ENCODE results near the gene PLD3. TPM values are rescaled to one million over a fixed set of nuclear protein-coding genes. Genes with fewer than 3 reads are reported as not detected.
A peak's percentile ranks its signal among the peaks of the same experiment; 100 is the strongest.

PLD3 gene
- total RNA-seq, 1 donor from 2014 or later, result 1,227 TPM

DNA sequence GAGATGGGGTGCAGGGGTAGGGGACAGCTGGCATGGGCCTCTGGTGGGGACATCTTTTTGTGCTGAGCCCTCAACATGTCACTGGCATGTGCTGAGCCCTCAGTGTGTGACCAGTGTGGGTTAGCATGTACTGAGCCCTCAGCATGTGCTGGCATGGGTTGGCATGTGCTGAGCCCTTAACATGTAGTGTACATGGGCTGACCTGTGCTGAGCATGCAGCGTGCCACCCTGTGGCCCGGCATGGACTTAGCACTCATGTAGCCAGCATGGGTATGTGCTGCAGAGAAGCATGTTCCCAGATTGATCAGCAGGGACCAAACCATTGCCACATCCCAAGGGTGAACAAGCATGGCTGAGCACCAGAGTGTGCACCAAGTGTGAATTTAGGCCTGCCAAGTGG lies 30.0 kb downstream of the PLD3 start:
- DNase-seq, result no peak
- no peaks in the 10 kb centered on the region for H3K36me3 Mint-ChIP-seq (ENCODE audit: unreplicated experiment)
- H3K27me3 Mint-ChIP-seq (ENCODE audit: unreplicated experiment), result peaks cover 19% of the 10 kb centered on the region
- H3K4me1 Mint-ChIP-seq (ENCODE audit: low read depth, unreplicated experiment), result peaks cover 2% of the 10 kb centered on the region
- peaks cover 10% of the 10 kb centered on the region for H3K9me3 Mint-ChIP-seq (ENCODE audit: unreplicated experiment)
- TF ChIP-seq, protein P1, sequence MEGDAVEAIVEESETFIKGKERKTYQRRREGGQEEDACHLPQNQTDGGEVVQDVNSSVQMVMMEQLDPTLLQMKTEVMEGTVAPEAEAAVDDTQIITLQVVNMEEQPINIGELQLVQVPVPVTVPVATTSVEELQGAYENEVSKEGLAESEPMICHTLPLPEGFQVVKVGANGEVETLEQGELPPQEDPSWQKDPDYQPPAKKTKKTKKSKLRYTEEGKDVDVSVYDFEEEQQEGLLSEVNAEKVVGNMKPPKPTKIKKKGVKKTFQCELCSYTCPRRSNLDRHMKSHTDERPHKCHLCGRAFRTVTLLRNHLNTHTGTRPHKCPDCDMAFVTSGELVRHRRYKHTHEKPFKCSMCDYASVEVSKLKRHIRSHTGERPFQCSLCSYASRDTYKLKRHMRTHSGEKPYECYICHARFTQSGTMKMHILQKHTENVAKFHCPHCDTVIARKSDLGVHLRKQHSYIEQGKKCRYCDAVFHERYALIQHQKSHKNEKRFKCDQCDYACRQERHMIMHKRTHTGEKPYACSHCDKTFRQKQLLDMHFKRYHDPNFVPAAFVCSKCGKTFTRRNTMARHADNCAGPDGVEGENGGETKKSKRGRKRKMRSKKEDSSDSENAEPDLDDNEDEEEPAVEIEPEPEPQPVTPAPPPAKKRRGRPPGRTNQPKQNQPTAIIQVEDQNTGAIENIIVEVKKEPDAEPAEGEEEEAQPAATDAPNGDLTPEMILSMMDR (IDR thresholded peaks at IDR 0.05; ENCODE audit: partially characterized antibody, unreplicated experiment), result no peak
- H3K4me3 Mint-ChIP-seq (ENCODE audit: unreplicated experiment), result no peak overlapping the region
- no peak overlapping the region for H3K27ac Mint-ChIP-seq (ENCODE audit: unreplicated experiment)

GRCh38 chr19:40379446-40380198 lies 31.1 kb downstream of the PLD3 start:
- Mint-ChIP-seq H3K27ac (ENCODE audit: unreplicated experiment) (no peak overlapping the region), H3K9me3 (ENCODE audit: unreplicated experiment) (peaks cover 11% of the 10 kb centered on the region), H3K36me3 (ENCODE audit: unreplicated experiment) (no peaks in the 10 kb centered on the region), H3K4me1 (ENCODE audit: low read depth, unreplicated experiment) (peaks cover 1% of the 10 kb centered on the region), H3K27me3 (ENCODE audit: unreplicated experiment) (peaks cover 21% of the 10 kb centered on the region), H3K4me3 (ENCODE audit: unreplicated experiment) (no peak overlapping the region)
- TF ChIP-seq, protein P1 (IDR thresholded peaks at IDR 0.05; ENCODE audit: partially characterized antibody, unreplicated experiment), result no peak
- DNase-seq, result no peak

DNA sequence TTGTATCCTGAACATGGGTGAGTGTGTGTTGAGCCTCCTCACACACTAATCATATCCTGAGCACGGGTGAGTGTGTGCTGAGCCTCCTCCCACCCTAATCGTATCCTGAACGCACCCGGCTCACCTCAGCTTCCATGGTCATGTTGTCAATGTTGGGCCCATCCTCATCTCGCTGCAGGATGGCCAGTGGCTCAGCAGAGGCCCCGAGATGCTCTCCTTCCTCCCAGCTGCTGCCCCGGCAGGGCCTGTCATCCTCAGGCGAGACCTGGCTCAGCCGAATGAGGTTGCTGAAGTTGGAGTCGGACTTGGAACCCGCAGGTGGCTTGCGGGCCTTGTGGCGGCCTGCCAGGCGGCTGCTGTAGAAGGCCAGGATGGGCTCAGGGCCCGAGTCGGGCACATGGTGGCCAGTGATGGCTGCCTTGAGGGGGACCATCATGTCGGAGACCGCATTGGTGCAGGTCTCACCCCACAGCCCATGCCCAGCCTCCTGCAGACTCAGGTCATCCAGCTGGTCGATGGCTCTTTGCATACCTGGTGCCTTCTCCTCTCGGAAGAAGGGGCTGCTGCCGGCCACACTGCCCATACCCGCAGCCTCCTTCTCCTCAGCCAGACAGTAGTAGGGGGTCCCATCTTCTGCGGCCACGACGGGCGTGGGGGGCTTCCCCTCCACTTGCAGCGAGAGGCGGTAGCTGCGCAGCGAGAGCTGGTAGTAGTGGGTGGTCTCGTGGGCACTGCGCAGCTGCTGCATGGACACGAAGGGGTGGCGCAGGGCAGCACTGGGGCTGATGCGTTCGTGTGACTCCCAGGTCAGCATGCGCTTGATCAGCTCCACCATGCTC lies 31.9 kb downstream of the PLD3 start:
- H3K9me3 Mint-ChIP-seq (ENCODE audit: unreplicated experiment), result peaks cover 13% of the 10 kb centered on the region
- H3K4me3 Mint-ChIP-seq (ENCODE audit: unreplicated experiment), result no peak overlapping the region
- no peaks in the 10 kb centered on the region for H3K36me3 Mint-ChIP-seq (ENCODE audit: unreplicated experiment)
- no peak for DNase-seq
- H3K4me1 Mint-ChIP-seq (ENCODE audit: low read depth, unreplicated experiment), result no peaks in the 10 kb centered on the region
- peaks cover 16% of the 10 kb centered on the region for H3K27me3 Mint-ChIP-seq (ENCODE audit: unreplicated experiment)
- no peak overlapping the region for H3K27ac Mint-ChIP-seq (ENCODE audit: unreplicated experiment)
- TF ChIP-seq, protein P1 (IDR thresholded peaks at IDR 0.05; ENCODE audit: partially characterized antibody, unreplicated experiment), result no peak

- Mint-ChIP-seq H3K27ac (ENCODE audit: unreplicated experiment) (peak overlapping the region; percentile 38), H3K4me1 (ENCODE audit: low read depth, unreplicated experiment) (no peaks in the 10 kb centered on the region), H3K9me3 (ENCODE audit: unreplicated experiment) (peaks cover 13% of the 10 kb centered on the region), H3K36me3 (ENCODE audit: unreplicated experiment) (no peaks in the 10 kb centered on the region), H3K4me3 (ENCODE audit: unreplicated experiment) (no peak overlapping the region), H3K27me3 (ENCODE audit: unreplicated experiment) (peaks cover 11% of the 10 kb centered on the region)
- DNase-seq, result no peak
- TF ChIP-seq, protein P1 (IDR thresholded peaks at IDR 0.05; ENCODE audit: partially characterized antibody, unreplicated experiment), result peak; percentile 15
These were observed 32.8 kb downstream of the PLD3 start for GRCh38 chr19:40381321-40381720.
